Choroid plexus epithelial cell (primary cell): ENCODE measurements around the gene PCGF3.
A peak's percentile ranks its signal among the peaks of the same experiment; 100 is the strongest.
"Not testable (repeated sequence)": the region's sequence is repeated elsewhere in the genome, so short reads cannot be mapped to it uniquely, and the experiment has no call there.

Experiments
- DNase-seq: peaks from one replicate; pipeline ENCODE4 v3.0.0-alpha.2; 2010; ENCODE audit warnings: low read depth
- H3K4me3 ChIP-seq: 2 replicates; pipeline ENCODE4 v1.5.1; 2011; ENCODE audit warnings: low read depth, mild to moderate bottlenecking, control low read depth, low read length, moderate library complexity
- TF ChIP-seq, protein P1 (sequence below): conservative IDR thresholded peaks from 2 replicates; pipeline ENCODE4 v1.5.1; 2011; ENCODE audit warnings: low read depth, mild to moderate bottlenecking, control low read depth, inconsistent platforms, low read length, moderate library complexity

Gene PCGF3

DNA sequence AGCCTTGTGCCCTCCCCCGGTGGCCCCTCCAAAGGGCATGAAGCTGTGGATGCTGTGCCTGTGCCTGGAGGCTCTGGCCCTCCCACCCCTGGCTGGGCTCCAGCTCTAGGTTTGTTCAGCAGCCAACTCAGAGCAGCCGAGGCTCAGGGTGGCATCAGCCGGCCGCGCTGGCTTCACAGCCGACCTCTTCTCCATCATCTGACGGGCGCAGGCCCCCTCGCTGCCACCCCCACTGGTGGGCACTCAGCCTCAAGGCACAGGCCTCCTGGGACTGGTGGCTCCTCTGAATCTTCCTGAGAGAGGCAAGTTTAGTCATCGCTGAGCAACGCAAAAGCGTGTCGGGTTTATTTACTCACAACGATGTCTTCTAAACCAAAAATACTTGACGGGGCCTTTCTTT, 46.0 kb downstream of the PCGF3 start:
- DNase-seq, result no peak
- TF ChIP-seq, protein P1, sequence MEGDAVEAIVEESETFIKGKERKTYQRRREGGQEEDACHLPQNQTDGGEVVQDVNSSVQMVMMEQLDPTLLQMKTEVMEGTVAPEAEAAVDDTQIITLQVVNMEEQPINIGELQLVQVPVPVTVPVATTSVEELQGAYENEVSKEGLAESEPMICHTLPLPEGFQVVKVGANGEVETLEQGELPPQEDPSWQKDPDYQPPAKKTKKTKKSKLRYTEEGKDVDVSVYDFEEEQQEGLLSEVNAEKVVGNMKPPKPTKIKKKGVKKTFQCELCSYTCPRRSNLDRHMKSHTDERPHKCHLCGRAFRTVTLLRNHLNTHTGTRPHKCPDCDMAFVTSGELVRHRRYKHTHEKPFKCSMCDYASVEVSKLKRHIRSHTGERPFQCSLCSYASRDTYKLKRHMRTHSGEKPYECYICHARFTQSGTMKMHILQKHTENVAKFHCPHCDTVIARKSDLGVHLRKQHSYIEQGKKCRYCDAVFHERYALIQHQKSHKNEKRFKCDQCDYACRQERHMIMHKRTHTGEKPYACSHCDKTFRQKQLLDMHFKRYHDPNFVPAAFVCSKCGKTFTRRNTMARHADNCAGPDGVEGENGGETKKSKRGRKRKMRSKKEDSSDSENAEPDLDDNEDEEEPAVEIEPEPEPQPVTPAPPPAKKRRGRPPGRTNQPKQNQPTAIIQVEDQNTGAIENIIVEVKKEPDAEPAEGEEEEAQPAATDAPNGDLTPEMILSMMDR, result no peak
- no peak overlapping the region for H3K4me3 ChIP-seq

DNA sequence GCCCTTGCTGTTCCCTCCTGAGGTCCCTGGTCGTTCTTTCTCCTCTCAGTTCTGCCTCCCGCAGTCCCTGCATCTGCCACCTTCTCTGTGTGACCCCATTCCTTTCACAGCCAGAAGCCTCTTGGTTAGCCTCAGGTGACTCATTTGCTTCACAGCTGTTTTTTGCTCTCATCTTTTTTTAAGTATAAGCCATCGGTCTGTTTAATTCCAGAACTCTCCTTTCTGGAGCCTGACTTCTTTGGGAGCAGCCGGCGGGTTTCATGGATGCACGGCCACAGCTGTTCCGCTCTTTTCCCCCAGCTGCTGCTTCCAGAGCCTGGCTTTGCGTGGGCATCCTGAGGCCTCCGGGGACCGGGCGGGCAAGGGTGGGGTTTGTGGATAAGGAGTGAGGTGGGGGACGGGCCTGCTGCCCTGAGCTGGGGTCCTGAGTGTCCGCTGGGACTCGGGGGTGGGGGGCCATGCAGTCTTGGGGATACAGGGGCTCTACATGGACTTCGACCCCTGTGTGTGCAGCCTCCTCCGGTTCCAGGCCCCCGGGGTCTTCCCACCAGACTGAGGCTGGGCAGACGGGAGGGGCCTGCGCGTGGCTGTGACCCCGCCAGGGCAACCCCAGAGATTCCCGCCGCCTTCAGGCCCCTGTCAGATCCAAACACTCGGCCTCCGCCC, 46.7 kb downstream of the PCGF3 start:
- TF ChIP-seq, protein P1, result no peak
- peak; percentile 36 for DNase-seq
- H3K4me3 ChIP-seq, result no peak overlapping the region

DNA sequence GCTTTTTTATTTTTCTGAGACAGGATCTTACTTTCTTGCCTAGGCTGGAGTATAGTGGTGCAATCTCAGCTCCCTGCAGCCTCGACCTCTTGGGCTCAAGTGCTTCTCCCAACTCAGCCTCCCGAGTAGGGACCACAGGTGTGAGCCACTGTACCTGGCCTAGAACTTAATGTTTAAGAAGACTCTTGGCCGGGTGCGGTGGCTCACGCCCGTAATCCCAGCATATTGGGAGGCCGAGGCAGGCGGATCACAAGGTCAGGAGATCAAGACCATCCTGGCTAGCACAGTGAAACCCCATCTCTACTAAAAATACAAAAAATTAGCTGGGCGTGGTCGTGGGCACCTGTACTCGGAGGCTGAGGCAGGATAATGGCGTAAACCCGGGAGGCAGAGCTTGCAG, 47.6 kb downstream of the PCGF3 start:
- not testable (repeated sequence) for DNase-seq, H3K4me3 ChIP-seq

DNA sequence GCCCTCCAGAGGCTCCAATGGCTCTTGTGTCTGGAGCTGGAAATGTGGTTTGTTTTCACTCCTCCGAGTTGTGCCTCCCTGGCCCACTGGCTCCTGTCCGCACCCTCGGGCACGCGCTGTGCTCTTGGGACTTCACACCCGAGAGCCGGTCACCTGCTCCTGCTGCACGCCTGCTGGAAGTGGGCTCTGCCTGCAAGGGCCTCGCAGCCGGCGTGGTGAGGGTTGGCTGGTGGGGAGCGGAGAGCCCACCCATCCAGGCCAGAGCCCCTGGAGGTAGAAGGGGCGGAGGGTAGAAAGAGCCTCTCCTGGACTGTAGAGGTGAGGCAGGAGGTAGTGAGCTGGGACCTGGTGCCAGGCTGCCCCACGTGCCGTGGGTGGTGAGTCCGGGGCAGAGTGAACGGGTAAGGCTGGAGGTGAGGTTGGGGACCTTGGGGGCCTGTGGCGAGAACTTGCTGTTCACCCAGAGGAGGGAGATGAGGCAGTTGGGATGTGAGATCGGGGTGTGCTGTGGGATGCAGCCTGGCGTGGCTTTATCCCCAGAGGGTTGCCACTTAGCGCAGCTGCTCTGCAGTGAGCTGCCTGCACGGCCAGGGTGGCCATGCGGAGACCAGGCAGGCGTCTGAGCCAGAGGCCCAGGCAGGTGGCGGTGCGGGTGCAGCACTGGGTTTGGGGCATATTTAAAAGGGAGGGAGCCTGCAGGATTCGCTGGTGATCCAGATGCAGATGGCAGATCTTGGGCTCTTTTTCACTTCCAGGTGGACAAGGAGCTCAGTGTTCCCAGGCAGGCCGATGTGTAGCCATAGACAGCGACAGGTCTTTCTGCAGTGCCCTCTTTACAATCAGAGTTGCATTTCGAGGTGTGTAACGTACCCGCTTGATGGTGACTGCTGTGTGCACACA, 48.8 kb downstream of the PCGF3 start:
- TF ChIP-seq, protein P1, result no peak

DNA sequence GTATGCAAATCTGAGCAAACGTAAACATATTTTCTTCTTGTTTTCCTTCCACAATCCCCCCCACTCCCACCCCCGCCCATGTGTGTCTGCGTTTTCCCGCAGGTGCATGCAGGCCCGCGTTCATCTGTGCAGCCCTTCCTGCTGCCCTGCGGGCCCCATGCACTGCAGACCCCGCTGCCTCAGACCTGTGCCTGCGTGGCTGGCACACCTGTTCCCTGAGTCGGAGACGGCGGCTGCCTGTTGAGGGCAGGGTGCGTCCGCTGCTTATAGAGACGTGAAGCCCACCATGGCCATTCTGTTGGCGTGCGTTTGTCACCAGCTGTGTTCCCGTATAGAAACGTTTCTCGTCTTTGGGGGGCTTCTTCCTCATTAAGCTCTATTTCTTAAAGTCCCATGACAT, 51.5 kb downstream of the PCGF3 start:
- TF ChIP-seq, protein P1, result no peak
- no peak for DNase-seq
- no peak overlapping the region for H3K4me3 ChIP-seq

More for the DNA sequence above, 48.8 kb downstream of the PCGF3 start:
- H3K4me3 ChIP-seq, result no peak overlapping the region
- no peak for DNase-seq

DNA sequence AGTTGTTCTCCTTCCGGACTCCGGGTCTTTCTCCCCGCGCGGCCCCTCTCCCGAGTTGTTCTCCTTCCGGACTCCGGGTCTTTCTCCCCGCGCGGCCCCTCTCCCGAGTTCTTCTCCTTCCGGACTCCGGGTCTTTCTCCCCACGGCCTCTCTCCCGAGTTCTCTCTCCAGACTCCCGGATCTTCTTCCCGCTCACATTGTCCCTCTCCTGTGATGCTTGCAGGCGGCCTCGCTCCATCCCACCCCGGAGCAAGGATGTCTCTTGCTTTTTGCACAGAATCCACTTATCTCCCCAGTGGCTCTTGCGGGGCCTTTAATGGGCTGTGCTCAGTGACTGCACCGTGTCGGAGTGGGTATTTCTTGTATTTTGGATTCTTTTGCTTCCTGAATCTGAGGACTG, 54.2 kb downstream of the PCGF3 start:
- H3K4me3 ChIP-seq, result not testable (repeated sequence)

DNA sequence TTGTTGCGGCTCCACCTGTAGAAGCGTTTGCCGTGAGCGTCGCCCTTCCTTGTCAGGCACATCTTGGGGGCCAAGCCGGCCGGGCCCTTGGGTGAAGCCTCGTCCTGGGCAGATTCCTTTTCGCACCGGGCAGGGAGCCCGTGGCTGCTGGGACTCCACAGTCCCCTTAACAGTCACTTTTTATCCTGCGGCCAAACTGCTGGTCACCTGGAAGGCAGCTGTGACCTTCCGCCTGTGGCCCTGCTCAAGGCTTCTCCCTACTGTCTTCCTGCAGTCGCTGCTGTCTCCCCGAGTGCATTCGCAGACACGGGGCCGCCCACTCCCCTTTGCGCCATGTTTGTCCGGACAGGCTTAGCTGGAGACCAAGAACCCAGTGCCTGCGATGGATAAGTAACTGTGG, 55.0 kb downstream of the PCGF3 start:
- H3K4me3 ChIP-seq, result no peak overlapping the region
- TF ChIP-seq, protein P1, result no peak
- DNase-seq, result no peak

More for the DNA sequence above, 54.2 kb downstream of the PCGF3 start:
- DNase-seq, result not testable (repeated sequence)

DNA sequence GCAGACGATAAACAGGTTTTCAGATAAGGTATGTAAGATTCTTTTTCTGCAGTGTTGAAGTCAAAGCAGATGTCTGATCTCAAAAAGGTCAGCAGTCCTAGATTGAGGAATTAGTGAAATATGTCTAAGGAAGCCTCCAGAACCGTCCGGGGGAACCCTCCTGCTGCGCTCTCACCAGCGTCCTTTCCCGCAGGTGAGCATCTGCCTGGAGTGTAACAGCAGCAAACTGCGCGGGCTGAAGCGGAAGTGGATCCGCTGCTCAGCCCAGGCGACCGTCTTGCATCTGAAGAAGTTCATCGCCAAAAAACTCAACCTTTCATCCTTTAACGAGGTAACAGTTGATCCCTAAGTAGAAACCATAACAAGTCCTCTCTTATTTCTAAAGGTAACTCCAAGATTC, 55.5 kb downstream of the PCGF3 start:
- TF ChIP-seq, protein P1, result no peak
- H3K4me3 ChIP-seq, result no peak overlapping the region
- DNase-seq, result no peak
